Fibroblast of upper back skin (primary cell): ENCODE results near the gene RNF4.
A peak's percentile ranks its signal among the peaks of the same experiment; 100 is the strongest.
"Not testable (repeated sequence)": the region's sequence is repeated elsewhere in the genome, so short reads cannot be mapped to it uniquely, and the experiment has no call there.

Experiments used
- DNase-seq: peaks from one replicate; pipeline ENCODE4 v3.0.0-alpha.2; 2013

Gene RNF4

DNA sequence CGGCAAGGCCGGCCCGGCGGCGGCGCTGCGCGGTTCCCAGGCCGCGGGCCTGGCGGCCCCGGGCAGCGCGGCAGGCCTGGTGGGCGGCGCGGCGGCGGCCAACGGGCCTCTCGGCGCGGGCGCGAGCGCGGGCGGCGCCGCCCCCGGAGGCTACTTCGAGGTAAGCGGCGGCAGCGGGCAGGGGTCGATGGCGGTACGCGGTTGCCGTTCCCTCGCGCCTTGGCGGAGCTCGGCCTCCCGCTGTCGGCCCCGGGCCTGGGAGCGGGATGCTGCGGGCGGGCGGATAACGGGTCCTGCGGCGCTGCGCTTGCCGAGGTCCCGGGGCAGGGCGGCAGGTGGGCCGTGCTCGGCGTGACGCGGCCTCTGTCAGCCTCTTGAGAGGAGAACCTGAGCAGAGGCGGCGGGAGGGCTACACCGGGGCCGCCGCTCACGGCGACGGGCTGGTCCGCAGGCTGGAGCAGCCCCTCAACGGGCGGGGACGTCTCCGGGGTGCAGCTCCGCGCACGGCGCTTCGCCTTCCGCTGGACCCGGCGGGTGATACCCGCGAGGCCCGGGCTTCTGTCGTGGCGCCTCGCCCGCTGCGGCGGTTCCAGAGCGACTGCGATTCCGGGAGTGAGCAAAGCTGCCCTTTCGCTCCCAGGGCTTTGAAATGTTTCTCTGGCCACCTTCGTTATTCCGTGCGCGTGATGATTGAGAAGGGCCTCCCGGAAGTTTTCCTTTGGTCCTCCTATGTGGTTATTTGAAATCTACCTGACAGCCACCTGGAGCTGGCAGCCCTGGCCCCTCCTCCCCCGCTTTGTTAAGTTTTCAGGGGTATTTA, 68.3 kb downstream of the RNF4 start:
- DNase-seq: peak; percentile 9

- DNase-seq: not testable (repeated sequence)
Measured at GRCh38 chr4:2543580-2544191, 74.8 kb downstream of the RNF4 start.

DNA sequence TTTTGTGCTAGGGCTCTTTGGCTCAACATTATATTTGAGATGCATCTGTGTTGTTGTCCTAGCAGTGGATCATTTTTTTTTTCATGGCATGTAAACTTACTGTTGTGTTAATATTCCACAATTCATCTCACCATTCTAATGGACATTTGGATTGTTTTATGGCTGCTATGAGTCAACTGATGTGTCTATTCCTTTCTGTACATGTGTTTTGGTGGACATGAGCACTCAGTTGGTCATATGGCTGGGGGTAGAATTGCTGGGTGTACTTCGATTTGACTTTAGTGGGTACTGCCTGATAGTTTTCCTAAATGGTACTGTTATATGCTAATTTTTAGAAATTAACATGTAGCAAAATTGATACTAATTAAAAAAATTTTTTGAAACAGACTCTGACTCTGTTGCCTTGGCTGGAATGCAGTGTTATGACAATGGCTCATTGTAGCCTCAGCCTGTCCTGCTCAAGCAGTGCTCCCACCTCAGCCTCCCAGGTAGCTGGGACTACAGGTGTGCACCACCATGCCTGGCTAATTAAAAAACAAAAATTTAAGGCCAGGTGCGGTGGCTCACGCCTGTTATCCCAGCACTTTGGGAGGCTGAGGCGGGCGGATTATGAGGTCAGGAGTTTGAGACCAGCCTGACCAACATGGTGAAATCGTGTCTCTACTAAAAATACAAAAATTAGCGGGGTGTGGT, 76.6 kb downstream of the RNF4 start:
- DNase-seq: no peak

GRCh38 chr4:2546286-2546823, 77.4 kb downstream of the RNF4 start:
- DNase-seq: no peak

GRCh38 chr4:2546961-2547691, 78.2 kb downstream of the RNF4 start:
- DNase-seq: not testable (repeated sequence)

DNA sequence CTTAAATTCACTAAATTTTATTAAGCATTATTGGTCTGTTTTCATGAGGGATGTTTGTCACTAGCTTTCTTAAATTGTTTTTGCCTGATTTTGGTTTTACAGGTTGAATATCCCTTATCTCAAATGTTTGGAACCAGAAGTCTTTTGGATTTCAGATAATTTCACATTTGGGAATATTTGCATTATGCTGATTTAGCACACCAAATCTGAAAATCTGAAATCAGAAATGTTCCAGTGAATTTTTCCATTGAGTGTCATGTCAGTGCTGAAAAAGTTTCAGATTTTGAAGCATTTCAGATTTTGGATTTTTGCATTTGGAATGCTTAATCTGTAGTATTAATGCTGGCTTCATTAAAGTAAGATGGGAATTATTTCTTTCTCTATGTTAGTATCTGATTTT, 82.2 kb downstream of the RNF4 start:
- DNase-seq: no peak

DNA sequence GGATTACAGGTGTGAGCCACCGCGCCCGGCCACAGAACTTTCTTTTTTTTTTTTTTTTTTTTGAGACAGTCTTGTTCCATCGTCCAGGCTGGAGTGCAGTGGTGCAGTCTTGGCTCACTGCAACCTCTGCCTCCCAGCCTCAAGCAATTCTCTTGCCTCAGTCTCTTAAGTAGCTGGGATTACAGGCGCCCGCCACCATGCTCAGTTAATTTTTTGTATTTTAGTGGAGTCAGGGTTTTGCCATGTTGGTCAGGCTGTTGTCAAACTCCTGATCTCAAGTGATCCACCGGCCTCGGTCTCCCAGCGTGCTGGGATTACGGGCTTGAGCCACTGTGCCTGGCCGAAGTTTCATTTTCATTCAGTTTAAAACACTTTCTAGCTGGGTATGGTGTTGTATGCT, 83.9 kb downstream of the RNF4 start:
- DNase-seq: no peak

- no peak for DNase-seq
Measured at GRCh38 chr4:2558301-2558700, 89.4 kb downstream of the RNF4 start.

DNA sequence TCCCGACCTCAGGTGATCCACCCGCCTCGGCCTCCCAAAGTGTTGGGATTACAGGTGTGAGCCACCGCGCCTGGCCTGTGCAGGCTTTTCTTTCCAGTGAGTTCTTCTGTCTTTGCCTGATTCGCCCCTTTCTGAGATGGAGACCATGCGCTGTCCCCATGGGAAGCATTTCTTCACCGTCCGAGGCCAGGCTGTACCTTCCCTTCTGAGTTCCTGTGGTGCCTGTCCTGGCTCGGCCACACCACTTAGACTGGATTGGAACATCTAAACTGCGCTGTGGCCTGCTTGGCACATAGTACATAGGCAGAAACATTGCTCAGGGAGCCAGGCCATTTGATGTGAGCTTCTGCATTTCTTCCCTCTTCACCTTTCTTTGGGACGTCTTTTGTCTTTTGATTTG, 91.3 kb downstream of the RNF4 start:
- no peak for DNase-seq
